Measurements from ENCODE around the gene TNFAIP8. TPM values are rescaled to one million over a fixed set of nuclear protein-coding genes. Genes with fewer than 3 reads are reported as not detected.

The TNFAIP8 gene
- total RNA-seq, 1 donor from 2014 or later: 29.5 TPM

GRCh38 chr5:119363936-119364335 is 8.1 kb downstream of the TNFAIP8 start:
- Histone ChIP-seq H3K27ac (no peak overlapping the region), H3K9me3 (no peaks in the 10 kb centered on the region), H3K36me3 (no peaks in the 10 kb centered on the region), H3K27me3 (ENCODE audit: low read depth) (no peaks in the 10 kb centered on the region), H3K4me1 (peaks cover 58% of the 10 kb centered on the region), H3K4me3 (no peak overlapping the region)
- no peak for ATAC-seq
- no peak for DNase-seq
- intact Hi-C loops (cut with DNase I): no loop called here
- TF ChIP-seq CTCF (IDR thresholded peaks at IDR 0.05): no peak

DNA sequence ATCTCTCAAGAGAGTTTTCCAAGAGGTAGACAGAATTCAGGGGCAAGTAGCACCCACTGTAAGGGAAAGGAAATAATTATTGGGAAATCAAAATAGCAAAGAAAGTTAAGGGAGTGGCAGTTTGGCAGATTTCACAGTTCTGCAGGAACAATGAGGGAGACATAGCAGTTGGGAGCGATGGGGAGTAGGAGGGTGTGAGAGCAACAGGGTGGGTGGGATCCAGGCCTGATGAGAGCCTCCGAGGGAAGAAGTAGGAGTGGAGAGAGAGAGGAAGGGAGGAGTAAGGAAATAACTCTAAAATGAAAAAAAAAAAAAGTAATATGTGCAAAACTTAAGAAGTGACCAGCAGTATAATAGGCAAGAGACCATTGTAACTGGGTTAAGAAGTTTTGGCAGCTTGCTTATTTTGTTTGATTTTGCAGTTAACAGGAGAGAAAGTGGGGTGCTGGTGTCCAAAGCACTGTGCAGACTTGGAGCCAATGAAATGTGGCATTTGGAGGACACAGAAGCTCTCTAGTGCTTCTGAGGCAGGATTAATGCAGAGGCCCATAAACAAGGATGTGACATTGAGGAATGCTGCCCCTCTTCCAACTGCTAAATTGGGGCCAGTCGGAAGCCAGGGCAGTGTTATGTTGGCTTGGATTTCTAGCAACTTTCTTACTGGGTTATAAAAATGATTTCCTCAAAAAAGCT is 10.2 kb downstream of the TNFAIP8 start:
- H3K4me1 ChIP-seq: peaks cover 47% of the 10 kb centered on the region
- no peaks in the 10 kb centered on the region for H3K9me3 ChIP-seq
- ATAC-seq: no peak
- H3K36me3 ChIP-seq: no peaks in the 10 kb centered on the region
- H3K4me3 ChIP-seq: no peak overlapping the region
- H3K27ac ChIP-seq: peak overlapping the region; percentile 8
- no peaks in the 10 kb centered on the region for H3K27me3 ChIP-seq (ENCODE audit: low read depth)
- DNase-seq: no peak
- intact Hi-C loops (cut with DNase I): no loop called here
- TF ChIP-seq CTCF (IDR thresholded peaks at IDR 0.05): no peak

DNA sequence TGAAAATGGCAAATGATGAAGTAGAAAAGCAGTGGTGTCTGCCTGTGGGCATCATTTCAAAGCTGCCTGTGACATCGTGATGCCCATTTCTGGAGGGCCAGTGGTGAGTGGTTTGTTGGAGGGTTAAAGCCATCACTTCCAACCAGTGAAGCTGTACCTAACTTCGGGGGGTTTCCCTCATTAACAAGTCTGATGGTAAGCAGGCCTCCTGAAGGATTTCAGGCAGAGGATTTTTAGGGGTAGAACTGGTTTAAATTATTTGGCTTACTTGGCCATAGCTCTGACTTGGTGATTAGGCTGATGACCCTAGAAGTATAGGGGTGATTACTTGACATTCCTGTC is 10.7 kb downstream of the TNFAIP8 start:
- no peaks in the 10 kb centered on the region for H3K27me3 ChIP-seq (ENCODE audit: low read depth)
- intact Hi-C loops (cut with DNase I): no loop called here
- DNase-seq (no peak), ATAC-seq (no peak)
- H3K9me3 ChIP-seq: no peaks in the 10 kb centered on the region
- H3K27ac ChIP-seq: no peak overlapping the region
- peaks cover 41% of the 10 kb centered on the region for H3K4me1 ChIP-seq
- no peak for TF ChIP-seq CTCF (IDR thresholded peaks at IDR 0.05)
- H3K4me3 ChIP-seq: no peak overlapping the region
- no peaks in the 10 kb centered on the region for H3K36me3 ChIP-seq

DNA sequence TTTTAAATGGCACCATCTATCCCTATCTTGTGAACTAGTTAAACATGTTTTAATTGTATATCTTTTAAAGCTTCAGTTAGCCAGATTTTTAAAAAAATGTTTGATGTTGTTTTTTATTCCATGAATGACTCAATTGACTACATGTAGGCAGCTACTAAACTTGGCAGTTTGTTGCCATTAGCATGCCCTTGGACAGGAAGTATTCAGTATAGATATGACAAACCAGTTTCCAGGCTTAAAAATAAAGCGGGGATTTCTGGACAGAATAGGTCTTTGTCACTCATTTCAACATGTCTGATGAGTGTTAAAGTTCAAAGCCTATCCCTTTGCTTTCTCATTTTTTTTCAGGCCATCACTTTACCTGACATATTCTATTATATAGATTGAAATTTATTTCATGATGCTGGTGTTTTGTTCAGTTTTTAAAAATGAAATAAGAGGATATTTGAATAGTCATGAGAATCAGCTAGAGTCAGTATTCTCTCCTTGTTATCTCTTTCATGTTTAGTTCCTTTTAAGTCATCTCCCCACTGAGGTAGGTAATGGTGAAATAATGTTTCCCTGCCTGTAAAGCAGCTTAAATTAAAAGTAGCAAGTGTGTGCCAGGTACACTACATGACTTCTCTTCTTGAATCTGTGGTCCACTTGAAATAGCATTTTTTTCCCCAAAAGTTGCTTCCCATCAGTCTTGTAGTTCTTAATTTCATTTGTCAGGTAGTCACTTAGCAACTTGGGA is 11.9 kb downstream of the TNFAIP8 start:
- Histone ChIP-seq H3K4me3 (no peak overlapping the region), H3K9me3 (no peaks in the 10 kb centered on the region), H3K36me3 (no peaks in the 10 kb centered on the region), H3K27ac (no peak overlapping the region), H3K4me1 (peaks cover 36% of the 10 kb centered on the region), H3K27me3 (ENCODE audit: low read depth) (no peaks in the 10 kb centered on the region)
- no peak for TF ChIP-seq CTCF (IDR thresholded peaks at IDR 0.05)
- DNase-seq: no peak
- no peak for ATAC-seq
- intact Hi-C loops (cut with DNase I): no loop called here

- H3K4me3 ChIP-seq: no peak overlapping the region
- H3K9me3 ChIP-seq: no peaks in the 10 kb centered on the region
- H3K4me1 ChIP-seq: peaks cover 36% of the 10 kb centered on the region
- no peak for DNase-seq
- intact Hi-C loops (cut with DNase I): no loop called here
- TF ChIP-seq CTCF (IDR thresholded peaks at IDR 0.05): no peak
- no peaks in the 10 kb centered on the region for H3K27me3 ChIP-seq (ENCODE audit: low read depth)
- H3K27ac ChIP-seq: no peak overlapping the region
- peak in 1 of 2 donors; percentile 41 for ATAC-seq
- no peaks in the 10 kb centered on the region for H3K36me3 ChIP-seq
Measured at GRCh38 chr5:119368238-119368630, 12.4 kb downstream of the TNFAIP8 start.
